HG03025 (cell line): ENCODE measurements around the gene TENT4B.
"Not testable (repeated sequence)": the region's sequence is repeated elsewhere in the genome, so short reads cannot be mapped to it uniquely, and the experiment has no call there.

ENCODE experiments used
- ATAC-seq: cut with Tn5 transposase; IDR thresholded peaks from one replicate; pipeline ENCODE4 v1.9.1; 2021; ENCODE audit warnings: mild to moderate bottlenecking, moderate library complexity; ENCODE audit not compliant: unreplicated experiment, low FRiP score

The TENT4B gene

GRCh38 chr16:50153596-50154419 lies 702 bp downstream of the TENT4B start:
- peak; percentile 16 for ATAC-seq

- no peak for ATAC-seq
Observed at GRCh38 chr16:50154420-50154950, 1.4 kb downstream of the TENT4B start.

- no peak for ATAC-seq
Observed at GRCh38 chr16:50155925-50156324, 2.8 kb downstream of the TENT4B start.

GRCh38 chr16:50156590-50156989 lies 3.5 kb downstream of the TENT4B start:
- no peak for ATAC-seq

GRCh38 chr16:50160495-50161164 lies 7.5 kb downstream of the TENT4B start:
- no peak for ATAC-seq

- no peak for ATAC-seq
Observed at GRCh38 chr16:50161950-50162349, 8.8 kb downstream of the TENT4B start.

GRCh38 chr16:50165473-50165872 lies 12.4 kb downstream of the TENT4B start:
- ATAC-seq: no peak

GRCh38 chr16:50166511-50167500 lies 13.7 kb downstream of the TENT4B start:
- no peak for ATAC-seq

GRCh38 chr16:50167556-50167955 lies 14.4 kb downstream of the TENT4B start:
- no peak for ATAC-seq

- no peak for ATAC-seq
Observed at GRCh38 chr16:50169555-50170096, 16.5 kb downstream of the TENT4B start.

- not testable (repeated sequence) for ATAC-seq
Observed at GRCh38 chr16:50171773-50172172, 18.7 kb downstream of the TENT4B start.

- no peak for ATAC-seq
Observed at GRCh38 chr16:50172195-50172922, 19.3 kb downstream of the TENT4B start.

- ATAC-seq: no peak
Observed at GRCh38 chr16:50173316-50173715, 20.2 kb downstream of the TENT4B start.

GRCh38 chr16:50178491-50178941 lies 25.4 kb downstream of the TENT4B start:
- no peak for ATAC-seq

- ATAC-seq: no peak
Observed at GRCh38 chr16:50182441-50182840, 29.3 kb downstream of the TENT4B start.

- ATAC-seq: no peak
Observed at GRCh38 chr16:50183316-50183715, 30.2 kb downstream of the TENT4B start.

GRCh38 chr16:50185005-50185505 lies 31.9 kb downstream of the TENT4B start:
- no peak for ATAC-seq

- no peak for ATAC-seq
Observed at GRCh38 chr16:50188619-50189136, 35.6 kb downstream of the TENT4B start.

- no peak for ATAC-seq
Observed at GRCh38 chr16:50190292-50190691, 37.2 kb downstream of the TENT4B start.
